Stimulated activated CD8-positive, alpha-beta memory T cell treated with anti-CD3 and anti-CD28 coated beads, Interleukin-12 subunit alpha, Interleukin-12 subunit beta, amount 100 ng/mL, for 1 hour (primary cell): ENCODE data around the gene DRAP1.
A peak's percentile ranks its signal among the peaks of the same experiment; 100 is the strongest.
"Not testable (repeated sequence)": the region's sequence is repeated elsewhere in the genome, so short reads cannot be mapped to it uniquely, and the experiment has no call there.

Experiments
- DNase-seq: peaks from one replicate; pipeline ENCODE4 v3.0.0-alpha.2; 2020; ENCODE audit warnings: low read depth

The DRAP1 gene

GRCh38 chr11:65886826-65887722 is 32.2 kb upstream of the DRAP1 start:
- no peak for DNase-seq

- DNase-seq = no peak
These were observed 31.5 kb upstream of the DRAP1 start for GRCh38 chr11:65887723-65888162.

- peak; percentile 92 for DNase-seq
These were observed 30.9 kb upstream of the DRAP1 start, which contains the start of gene FIBP for GRCh38 chr11:65888163-65888814. TSS of gene FIBP (minus strand) at chr11:65888471. CDS start at chr11:65888418, 53 bp downstream.

GRCh38 chr11:65890324-65891218 is 28.7 kb upstream of the DRAP1 start, which contains the start of gene CCDC85B:
TSS of gene CCDC85B (plus strand) at chr11:65890673. CDS start at chr11:65890784, 111 bp downstream.
- DNase-seq = peak; percentile 98

- no peak for DNase-seq
These were observed 27.7 kb upstream of the DRAP1 start for GRCh38 chr11:65891219-65892136.

- DNase-seq = not testable (repeated sequence)
These were observed 27.1 kb upstream of the DRAP1 start for GRCh38 chr11:65892137-65892540.

GRCh38 chr11:65892661-65893317 is 26.4 kb upstream of the DRAP1 start:
- no peak for DNase-seq

- DNase-seq = no peak
These were observed 25.1 kb upstream of the DRAP1 start for GRCh38 chr11:65894034-65894591.

GRCh38 chr11:65895482-65895981 is 23.7 kb upstream of the DRAP1 start:
- no peak for DNase-seq

- no peak for DNase-seq
These were observed 22.9 kb upstream of the DRAP1 start for GRCh38 chr11:65896034-65896999.

- DNase-seq = no peak
These were observed 22.2 kb upstream of the DRAP1 start for GRCh38 chr11:65897020-65897471.

- DNase-seq = no peak
These were observed 20.4 kb upstream of the DRAP1 start for GRCh38 chr11:65898656-65899355.

GRCh38 chr11:65899356-65900124 is 19.7 kb upstream of the DRAP1 start:
- peak; percentile 52 for DNase-seq

GRCh38 chr11:65900125-65900898 is 18.9 kb upstream of the DRAP1 start, which contains the start of gene FOSL1:
TSS of gene FOSL1 (minus strand) at chr11:65900388. CDS start at chr11:65900339, 49 bp downstream.
- peak; percentile 84 for DNase-seq

- no peak for DNase-seq
These were observed 18.4 kb upstream of the DRAP1 start for GRCh38 chr11:65900899-65901180.

GRCh38 chr11:65903068-65903481 is 16.2 kb upstream of the DRAP1 start:
- DNase-seq = no peak
